Activated CD4-positive, alpha-beta T cell treated with anti-CD3 and anti-CD28 coated beads, Interleukin-2, amount 50 U/mL, for 48 hours (primary cell): Measurements from ENCODE around the gene C10orf88.

Experiments
- DNase-seq, 2 experiments: peaks; one replicate each; pipeline ENCODE4 v3.0.0-alpha.2; 2020

The C10orf88 gene

DNA sequence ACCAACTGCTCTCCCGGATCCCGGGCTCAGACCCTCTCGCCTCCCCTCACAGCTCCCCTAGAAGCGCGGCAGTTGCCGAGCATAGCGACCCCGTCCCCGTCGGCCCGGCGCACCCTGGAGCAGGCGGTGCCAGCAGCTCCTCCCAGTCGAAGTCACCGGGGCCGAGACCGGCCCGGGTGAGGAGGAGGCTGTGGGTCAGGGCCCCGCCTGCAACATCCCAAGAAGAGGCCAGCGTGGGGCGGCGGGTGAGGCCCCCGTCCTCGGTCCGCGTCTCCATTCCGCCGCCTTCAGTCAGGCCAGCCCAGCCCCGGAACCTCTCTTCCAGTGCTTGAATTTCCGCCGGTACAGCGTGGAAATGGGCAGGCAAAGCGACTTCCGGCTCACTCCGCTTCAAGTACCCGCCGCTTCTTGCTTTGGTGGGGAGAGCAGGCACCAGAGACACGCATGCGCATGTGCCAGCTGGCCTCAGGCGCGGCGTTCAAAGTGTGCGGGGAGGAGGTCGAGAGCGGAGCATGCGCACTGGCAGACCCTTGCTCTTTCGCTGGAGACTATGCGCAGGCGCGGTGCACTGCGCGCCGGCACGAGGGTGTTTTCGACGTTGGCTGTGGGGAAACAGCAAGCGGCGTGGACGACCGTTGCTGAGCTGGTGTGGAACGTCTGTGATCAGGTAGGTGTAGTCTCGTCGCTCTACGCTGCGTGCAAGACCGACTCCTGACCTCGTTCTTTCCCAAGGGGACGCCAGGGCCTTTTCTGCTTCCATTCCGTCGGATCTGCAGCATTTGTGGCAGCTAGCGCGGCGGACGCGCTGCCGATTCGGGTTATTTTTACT lies at the start of gene C10orf88:
Gene C10orf88 (minus strand): TSS at position 326 of the 829 bp plus-strand sequence. CDS start 49 bp downstream, at position 277.
- DNase-seq, result peak; percentile 95 to 96

- no peak for DNase-seq
Measured at GRCh38 chr10:123001370-123001769, 47.3 kb upstream of the C10orf88 start.

GRCh38 chr10:123000155-123000554 lies 46.1 kb upstream of the C10orf88 start:
- no peak for DNase-seq

GRCh38 chr10:122999347-122999746 lies 45.3 kb upstream of the C10orf88 start:
- no peak for DNase-seq

DNA sequence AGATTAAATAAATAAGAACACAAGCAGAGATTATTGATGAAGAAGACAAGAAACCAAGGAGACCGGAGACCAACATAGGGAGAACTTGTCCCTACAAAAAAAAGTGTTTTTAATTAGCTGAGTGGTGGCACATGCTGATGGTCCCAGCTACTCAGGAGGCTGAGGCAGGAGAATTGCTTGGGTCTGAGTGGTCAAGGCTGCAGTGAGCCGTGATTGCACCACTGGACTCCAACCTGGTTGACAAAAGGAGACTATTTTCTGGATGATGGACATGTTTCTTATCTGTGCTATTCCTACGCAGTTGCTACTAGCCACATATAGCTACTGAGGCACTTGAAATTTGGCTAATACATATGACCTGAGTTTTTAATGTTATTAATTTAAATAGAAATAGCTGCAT lies 44.9 kb upstream of the C10orf88 start:
- DNase-seq, result no peak

- no peak for DNase-seq
Measured at GRCh38 chr10:122998360-122998917, 44.4 kb upstream of the C10orf88 start.

GRCh38 chr10:122997864-122998263 lies 43.8 kb upstream of the C10orf88 start:
- DNase-seq, result no peak

DNA sequence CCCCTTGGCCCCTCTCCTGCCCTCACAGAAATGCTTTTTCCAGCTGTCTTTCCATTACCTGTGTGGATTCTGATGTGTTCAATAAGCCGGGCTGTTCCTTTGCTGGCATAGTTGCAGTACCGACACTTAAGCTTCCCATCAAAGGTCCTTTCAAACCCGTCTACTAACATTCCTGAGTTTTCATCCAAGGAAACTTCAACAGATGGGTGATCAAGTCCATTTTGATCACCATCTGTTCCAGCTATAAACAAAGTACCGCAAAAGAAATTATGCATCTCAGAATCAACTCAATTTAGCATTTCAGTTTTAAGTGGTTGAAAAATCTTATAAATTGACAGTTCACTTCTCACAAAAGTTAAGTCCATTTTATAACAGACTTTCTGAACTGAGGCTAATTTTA lies 41.9 kb upstream of the C10orf88 start:
- no peak for DNase-seq

DNA sequence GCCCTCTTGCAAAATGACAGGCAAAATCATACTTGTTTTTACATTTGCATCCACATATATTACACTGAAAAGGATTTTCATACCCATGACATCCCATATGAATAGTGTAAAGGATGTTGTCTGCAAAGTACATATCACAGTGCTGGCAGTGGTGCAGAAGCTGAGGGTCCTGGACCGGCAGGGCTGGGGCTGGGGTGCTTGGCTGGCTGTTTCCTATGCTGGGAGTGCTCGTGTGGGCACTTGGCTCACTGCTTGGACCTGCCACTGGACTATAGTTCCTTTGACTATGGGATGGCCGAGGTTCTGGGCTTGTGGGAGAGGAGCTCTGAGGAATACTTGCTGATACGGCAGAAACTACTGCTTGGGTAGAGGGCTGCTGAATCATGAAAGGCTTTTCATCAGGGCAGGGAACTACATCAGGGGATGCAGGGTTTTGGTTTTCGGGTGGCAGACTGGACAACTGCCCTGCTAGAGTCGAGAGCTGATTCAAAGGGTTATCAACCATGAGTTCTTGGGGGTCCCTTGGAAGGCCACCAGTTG lies 39.8 kb upstream of the C10orf88 start:
- DNase-seq, result no peak

GRCh38 chr10:122992031-122992585 lies 38.1 kb upstream of the C10orf88 start:
- DNase-seq, result no peak

- DNase-seq, result no peak
Measured at GRCh38 chr10:122990278-122990677, 36.3 kb upstream of the C10orf88 start.

- DNase-seq, result no peak
Measured at GRCh38 chr10:122988501-122988900, 34.5 kb upstream of the C10orf88 start.

GRCh38 chr10:122986335-122986734 lies 32.3 kb upstream of the C10orf88 start:
- DNase-seq, result no peak

- no peak for DNase-seq
Measured at GRCh38 chr10:122984708-122985107, 30.7 kb upstream of the C10orf88 start.

GRCh38 chr10:122983898-122984297 lies 29.9 kb upstream of the C10orf88 start:
- no peak for DNase-seq

- DNase-seq, result peak in 1 of 2 experiments; percentile 9
Measured at GRCh38 chr10:122981066-122981464, 27.0 kb upstream of the C10orf88 start.

DNA sequence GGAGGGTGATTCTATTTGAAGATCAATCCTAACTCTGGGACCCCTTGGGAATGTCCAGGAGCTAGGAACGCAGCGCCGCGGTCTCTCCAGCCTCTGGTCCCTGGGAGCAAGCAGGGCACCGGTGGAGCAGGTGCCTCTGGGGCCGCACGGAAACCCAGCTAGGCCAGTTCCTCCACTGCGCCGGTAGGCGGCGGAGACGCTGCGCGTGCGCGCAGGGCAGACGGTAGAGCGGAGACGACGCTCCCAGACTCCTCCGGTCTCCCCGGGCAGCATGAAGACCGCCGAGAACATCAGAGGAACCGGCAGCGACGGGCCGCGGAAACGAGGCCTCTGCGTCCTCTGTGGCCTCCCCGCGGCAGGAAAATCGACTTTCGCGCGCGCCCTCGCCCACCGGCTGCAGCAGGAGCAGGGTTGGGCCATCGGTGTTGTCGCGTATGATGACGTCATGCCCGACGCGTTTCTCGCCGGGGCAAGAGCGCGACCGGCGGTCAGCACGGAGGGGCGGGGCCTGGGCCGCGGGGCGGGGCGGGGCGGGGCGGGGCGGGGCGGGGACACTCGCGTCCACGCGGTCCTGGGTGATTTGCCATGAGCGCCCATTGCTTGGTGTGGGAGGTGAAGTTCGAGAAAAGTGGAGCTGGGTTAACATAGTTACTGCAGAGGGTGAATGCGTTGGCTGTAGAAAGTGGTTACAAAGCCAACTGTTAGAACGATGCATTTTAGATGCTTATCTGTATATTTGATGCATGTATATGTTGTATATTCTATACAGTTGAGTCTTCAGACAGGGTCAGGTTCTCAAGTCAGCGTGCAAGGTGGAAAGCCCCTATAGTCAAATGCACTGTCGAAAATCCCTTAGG lies 26.4 kb upstream of the C10orf88 start, which contains the start of gene PSTK:
Gene PSTK (plus strand): TSS at position 193 of the 857 bp plus-strand sequence. CDS start 79 bp downstream, at position 272.
- DNase-seq, result peak; percentile 87 to 89

DNA sequence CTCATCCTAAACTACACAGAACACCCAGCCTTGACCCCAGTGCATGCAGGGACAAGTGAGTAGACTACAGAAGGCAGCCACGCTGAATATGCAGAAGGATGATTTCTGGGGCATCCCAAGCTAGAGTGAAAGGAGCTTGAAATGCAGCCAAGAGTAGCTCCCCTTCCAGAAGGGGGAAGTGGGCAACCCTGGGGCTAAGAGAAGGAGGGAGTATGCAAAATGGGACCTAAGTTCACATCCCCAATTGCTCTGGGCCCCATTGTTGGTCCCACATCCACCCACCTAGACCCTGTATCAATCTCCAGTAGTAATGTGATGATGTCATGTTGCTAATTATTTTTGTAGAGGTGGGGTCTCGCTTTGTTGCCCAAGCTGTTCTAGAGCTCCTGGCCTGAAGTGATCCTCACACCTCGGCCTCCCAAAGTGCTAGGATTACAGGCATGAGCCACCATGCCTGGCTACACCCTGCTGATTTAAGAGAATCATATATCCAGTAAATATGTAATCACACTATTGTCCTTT lies 20.6 kb upstream of the C10orf88 start:
- DNase-seq, result no peak

DNA sequence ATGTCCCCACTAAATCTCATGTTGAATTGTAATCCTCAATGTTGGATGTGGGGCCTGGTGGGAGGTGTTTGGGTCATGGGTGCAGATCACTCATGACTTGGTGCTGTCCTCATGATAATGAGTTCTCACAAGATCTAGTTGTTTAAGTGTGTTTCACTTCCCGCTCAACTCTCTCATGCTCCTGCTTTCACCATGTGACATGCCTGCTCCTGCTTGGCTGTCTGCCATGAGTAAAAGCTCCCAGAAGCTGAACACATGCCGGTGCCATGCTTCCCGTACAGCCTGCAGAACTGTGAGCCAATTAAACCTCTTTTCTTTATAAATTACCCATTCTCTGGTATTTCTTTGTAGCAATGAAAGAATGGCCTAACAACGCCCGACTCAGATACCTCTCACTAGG lies 20.0 kb upstream of the C10orf88 start:
- DNase-seq, result no peak

GRCh38 chr10:122968698-122969097 lies 14.7 kb upstream of the C10orf88 start:
- DNase-seq, result no peak

- DNase-seq, result no peak
Measured at GRCh38 chr10:122966879-122967278, 12.9 kb upstream of the C10orf88 start.

DNA sequence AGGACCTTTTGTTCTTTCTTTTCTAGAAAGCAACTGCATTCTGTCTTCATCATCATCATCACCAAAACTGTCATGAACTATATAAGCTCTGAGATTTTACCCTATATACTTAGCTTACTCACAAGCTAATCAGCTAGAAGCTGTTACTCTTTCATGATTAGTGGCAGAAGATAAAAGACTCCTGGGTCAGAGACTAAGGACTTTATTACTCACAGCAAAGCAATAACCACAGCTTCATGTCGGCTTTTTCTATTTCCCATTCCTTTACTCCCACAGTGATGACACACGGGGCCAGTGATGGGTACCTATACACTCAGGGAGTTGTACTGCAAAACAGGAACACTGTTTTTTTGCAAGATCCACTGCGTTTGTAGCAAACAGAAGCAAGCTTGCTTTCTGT lies 8.4 kb upstream of the C10orf88 start:
- no peak for DNase-seq

DNA sequence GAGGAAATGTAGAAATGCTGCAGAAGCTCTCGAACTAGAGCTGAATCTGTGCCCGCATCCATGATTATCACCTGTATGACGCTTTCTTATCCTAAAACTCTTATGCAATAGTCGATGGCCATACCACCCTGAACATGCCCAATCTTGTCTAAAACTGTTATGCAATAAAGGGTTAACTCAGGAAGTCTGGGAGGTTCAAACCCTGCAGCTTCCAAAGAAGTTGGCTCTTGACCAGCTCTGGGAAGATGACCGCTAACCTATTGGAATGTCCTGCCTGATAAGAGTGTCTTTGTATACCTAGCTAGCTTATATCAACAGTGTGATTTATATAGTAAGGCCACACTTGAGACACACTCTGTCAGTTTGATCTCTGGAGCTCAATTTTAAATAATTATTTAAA lies 3.4 kb upstream of the C10orf88 start:
- no peak for DNase-seq
